GM13977 (cell line): ENCODE results near the gene TNFSF11.

Experiments
- DNase-seq: peaks from one replicate; pipeline ENCODE4 v3.0.0; 2012; ENCODE audit warnings: low spot score
- in situ Hi-C: fragments of 300-500 bp; cut with MboI; formaldehyde crosslinking; loops from one replicate; pipeline ENCODE4 v1.12.0; 2022; ENCODE audit warnings: low sequenced_read_pairs, low pct_unique_long_range_greater_than_20kb, mixed read lengths, inconsistent platforms; ENCODE audit not compliant: unreplicated experiment
- TF ChIP-seq, protein P1 (sequence below): IDR thresholded peaks from 2 replicates; pipeline ENCODE4 v1.5.1; 2012; ENCODE audit warnings: mild to moderate bottlenecking, control low read depth; ENCODE audit not compliant: insufficient read depth; ENCODE audit errors: extremely low read depth, missing control alignments

The TNFSF11 gene

DNA sequence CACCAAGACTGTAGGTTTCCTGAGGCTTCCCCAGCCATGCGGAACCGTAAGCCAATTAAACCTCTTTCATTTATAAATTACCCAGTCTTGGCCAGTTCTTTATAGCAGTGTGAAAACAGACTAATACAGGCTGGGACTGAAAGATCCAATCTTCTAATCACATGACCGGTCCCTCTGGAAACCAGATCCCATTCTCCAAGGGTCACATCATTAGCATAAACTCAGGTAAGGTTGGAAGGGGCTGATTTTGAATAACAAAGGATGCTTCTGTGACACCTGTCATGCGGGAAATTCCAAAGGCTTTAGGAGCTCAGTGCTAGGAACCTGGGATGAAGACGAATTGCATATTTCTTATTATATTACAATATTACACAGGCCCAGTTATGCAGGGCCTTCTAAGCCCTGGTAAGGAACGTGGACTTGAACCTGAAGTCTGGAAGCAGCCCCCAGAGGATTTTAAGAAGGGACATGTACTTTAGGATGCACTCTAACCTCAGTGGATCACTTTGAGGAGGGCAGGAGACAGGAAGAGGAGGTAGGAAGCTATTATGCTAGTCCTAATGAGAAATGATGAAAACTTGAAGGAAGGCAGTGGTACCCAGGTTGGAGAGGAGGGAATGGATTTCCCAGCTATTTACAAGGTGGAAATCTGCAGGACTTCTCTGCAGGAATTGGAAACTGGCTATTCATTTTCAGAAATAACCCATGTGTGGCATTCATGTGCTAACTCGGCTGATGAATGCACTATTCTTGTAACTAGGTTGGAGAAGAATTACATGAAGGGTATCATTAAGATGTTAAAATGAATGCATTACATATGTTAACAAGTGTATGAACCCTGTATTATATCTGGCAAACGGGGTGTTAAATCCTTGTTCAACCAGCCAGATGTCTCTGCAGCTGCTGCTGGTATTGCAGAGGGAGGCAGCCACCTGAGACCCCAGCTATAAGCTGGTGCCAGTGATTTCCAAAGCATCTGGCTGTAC lies 19.3 kb downstream of the TNFSF11 start:
- no peak for DNase-seq
- TF ChIP-seq, protein P1, sequence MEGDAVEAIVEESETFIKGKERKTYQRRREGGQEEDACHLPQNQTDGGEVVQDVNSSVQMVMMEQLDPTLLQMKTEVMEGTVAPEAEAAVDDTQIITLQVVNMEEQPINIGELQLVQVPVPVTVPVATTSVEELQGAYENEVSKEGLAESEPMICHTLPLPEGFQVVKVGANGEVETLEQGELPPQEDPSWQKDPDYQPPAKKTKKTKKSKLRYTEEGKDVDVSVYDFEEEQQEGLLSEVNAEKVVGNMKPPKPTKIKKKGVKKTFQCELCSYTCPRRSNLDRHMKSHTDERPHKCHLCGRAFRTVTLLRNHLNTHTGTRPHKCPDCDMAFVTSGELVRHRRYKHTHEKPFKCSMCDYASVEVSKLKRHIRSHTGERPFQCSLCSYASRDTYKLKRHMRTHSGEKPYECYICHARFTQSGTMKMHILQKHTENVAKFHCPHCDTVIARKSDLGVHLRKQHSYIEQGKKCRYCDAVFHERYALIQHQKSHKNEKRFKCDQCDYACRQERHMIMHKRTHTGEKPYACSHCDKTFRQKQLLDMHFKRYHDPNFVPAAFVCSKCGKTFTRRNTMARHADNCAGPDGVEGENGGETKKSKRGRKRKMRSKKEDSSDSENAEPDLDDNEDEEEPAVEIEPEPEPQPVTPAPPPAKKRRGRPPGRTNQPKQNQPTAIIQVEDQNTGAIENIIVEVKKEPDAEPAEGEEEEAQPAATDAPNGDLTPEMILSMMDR = no peak
- in situ Hi-C loops = loop anchor here (25.0 kb wide), 1 partner anchor 256 kb away; no protein-coding TSS in a partner anchor

DNA sequence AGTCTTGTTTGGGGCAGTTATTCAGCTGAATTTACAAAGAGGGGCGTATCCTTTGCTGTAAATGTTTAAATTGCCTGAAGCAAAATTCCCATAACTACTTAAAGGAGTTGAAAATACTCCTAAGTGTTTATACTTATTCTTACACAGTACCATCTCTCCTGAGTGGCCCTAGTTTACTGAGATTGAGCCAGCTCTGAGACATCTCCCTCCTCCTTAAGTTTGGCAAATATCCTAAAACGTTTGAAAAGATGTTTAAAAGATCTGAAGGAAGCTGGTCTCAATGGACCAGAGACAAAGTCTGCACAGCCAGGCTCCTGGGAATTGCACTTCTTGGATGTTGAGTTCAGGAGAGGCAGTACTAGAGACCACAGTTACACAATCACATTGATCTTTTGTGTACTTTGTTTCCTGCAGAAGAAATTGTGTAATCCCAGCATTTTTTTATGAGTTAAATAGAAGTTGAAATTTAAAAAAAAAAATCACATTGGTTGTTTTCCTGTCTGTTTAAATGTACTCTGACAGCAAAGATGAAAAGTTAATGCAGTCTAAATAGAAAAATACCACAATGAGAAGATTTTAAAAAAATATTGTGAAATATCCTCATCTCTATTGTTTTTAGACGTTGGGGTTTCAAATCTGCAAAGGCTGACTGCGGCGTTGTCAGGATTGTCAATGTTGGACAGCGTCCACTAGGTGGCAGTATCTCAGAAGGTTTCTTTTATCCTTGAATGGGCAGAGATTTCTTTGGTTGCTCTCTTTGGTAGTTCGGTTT lies 20.7 kb downstream of the TNFSF11 start:
- peak; percentile 69 for DNase-seq
- TF ChIP-seq, protein P1 = peak; percentile 80
- in situ Hi-C loops = loop anchor here (25.0 kb wide), 1 partner anchor 257 kb away; no protein-coding TSS in a partner anchor

GRCh38 chr13:42595253-42595571 lies 21.3 kb downstream of the TNFSF11 start:
- TF ChIP-seq, protein P1 = no peak
- in situ Hi-C loops = loop anchor here (25.0 kb wide), 1 partner anchor 258 kb away; no protein-coding TSS in a partner anchor

GRCh38 chr13:42597505-42597904 lies 23.6 kb downstream of the TNFSF11 start:
- in situ Hi-C loops = loop anchor here (25.0 kb wide), 1 partner anchor 260 kb away; no protein-coding TSS in a partner anchor
- TF ChIP-seq, protein P1 = no peak
- DNase-seq = no peak

More at GRCh38 chr13:42595253-42595571, 21.3 kb downstream of the TNFSF11 start:
- no peak for DNase-seq

DNA sequence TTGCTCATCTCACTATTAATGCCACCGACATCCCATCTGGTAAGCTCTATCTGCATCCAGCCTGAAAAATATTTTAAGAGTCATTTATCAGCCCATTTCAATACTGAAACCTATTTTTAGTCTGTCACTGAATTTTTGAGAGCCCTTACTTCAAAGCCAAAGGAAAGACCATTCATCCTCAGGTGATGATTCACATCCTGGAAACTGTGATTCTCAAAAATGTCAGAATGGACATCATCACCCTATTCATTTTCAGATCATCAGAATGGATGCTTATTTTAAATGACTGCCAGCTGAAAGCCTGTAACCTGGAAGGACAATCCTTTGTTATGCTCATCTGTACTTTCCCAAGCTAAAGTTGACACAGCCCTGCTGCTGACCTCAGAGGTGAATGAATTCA lies 27.0 kb downstream of the TNFSF11 start:
- TF ChIP-seq, protein P1 = no peak
- in situ Hi-C loops = no loop called here
- DNase-seq = no peak

GRCh38 chr13:42602906-42603305 lies 29.0 kb downstream of the TNFSF11 start:
- DNase-seq = peak; percentile 26
- in situ Hi-C loops = no loop called here
- TF ChIP-seq, protein P1 = no peak
